ENCODE results near the gene IKZF2.
"Not testable (repeated sequence)": the region's sequence is repeated elsewhere in the genome, so short reads cannot be mapped to it uniquely, and the experiment has no call there.

The IKZF2 gene

GRCh38 chr2:213022987-213023386 is 128.4 kb downstream of the IKZF2 start:
- DNase-seq, result no peak

DNA sequence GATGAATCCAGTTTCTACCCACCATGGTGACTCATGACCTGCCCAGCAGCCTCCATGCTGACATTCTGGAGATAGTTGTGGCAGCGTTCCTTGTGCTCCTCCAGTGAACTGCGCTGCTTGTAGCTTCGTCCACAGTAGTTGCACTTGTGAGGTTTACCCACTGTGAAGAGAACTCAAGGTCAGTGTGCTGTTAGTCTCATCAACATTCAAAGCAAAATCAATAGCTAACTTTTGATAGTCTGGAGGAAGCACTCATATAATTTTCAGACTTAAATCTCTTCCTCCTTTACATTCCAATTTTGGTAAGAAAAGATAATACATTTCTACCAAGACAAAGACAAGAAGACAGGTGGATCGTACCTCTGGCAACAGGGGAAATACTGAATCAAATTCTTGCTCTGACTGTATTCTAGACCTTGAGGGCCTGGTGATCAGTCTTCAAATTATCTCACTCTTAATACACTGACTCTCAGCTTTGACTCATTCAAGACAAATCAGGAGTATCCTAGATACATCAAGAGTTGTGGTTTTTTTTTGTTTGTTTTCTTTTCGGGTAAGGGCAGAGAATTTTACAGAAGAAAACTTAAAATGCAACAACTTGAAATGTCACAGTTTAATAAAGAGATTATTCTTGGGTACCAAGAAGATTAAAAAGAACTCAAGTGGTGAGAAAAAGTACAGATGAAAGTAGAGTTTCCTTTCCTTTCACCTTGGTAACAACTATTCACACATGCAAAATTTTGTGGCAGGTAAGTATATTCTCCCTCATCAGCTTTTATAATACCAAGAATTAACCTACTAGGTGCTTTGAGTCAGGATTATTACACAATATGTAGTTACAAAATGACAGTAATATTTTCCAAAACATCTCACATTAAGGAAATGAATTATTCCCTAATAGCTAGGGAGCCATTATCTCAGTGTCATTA is 129.2 kb downstream of the IKZF2 start:
- DNase-seq, result no peak

DNA sequence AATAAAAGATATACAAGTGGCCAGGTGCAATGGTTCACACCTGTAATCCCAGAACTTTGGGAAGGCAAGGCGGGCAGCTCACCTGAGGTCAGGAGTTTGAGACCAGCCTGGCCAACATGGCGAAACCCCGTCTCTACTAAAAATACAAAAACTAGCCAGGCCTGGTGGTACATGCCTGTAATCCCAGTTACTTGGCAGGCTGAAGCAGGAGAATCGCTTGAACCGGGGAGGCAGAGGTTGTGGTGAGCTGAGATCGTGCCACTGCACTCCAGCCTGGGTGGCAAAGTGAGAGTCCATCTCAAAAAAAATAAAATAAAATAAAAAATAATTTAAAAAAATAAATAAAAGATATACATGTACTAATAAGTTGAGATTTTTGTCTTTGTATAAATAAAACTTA is 130.5 kb downstream of the IKZF2 start:
- DNase-seq, result not testable (repeated sequence)

DNA sequence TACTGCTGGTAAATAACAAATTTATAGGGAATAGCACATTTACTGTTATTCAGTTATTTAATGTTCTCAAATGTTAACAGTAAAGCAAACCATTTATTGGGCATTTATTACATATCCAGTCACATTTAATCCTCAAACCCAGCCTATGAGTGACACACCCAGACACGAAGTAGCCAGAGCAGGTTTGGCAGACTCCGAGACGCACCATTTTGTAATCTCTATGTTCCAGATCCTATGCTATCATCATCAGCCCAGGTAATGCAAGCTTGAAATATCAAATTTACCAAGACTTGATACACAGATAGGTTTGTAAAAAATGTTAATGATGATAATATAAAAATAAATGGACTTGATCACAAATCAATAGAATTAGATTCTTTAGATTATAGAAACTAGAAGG is 131.1 kb downstream of the IKZF2 start:
- DNase-seq, result no peak

DNA sequence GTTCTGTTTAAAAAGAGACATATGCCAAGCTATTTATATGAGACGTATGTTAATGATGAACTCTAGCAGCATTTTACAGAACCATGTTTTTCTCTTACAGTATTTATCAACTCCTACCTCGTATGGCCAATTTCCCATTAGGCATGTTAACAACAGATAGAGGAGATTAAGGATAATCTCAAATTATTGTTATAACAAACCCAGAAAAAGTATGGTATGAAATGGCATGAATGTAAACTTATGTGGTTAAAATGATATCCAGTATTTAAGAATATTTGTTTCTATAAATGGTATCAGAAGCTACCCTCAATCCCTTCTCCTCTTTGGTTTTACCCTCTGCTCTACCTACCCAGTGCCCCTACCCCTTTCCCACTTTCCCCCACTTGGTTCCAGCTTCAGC is 132.0 kb downstream of the IKZF2 start:
- DNase-seq, result no peak

DNA sequence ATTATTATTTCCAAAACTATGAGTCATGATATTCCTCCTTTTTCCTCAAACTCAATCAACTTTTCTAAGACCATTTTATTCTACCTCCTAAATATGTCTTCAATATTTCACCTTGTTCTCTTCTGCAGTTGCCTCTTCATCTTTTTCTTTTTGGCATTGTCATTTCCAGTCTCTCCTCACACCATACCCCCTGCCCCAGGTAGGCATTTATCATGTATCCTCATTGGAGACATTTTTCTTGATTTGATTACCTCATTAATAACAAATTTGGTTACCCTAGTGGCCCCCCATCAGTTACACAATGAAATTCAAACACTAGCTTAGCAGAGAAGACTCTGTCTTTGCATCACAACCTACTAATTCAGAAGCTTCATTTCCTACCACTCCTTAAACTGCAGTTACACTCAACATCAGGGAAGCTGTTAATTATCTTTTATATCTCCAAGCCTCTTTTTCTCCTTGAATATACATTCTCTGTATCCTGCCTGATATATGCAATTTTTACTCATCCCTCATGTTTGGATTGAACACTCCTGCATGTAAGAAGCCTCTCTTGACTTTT is 133.0 kb downstream of the IKZF2 start:
- no peak for DNase-seq

DNA sequence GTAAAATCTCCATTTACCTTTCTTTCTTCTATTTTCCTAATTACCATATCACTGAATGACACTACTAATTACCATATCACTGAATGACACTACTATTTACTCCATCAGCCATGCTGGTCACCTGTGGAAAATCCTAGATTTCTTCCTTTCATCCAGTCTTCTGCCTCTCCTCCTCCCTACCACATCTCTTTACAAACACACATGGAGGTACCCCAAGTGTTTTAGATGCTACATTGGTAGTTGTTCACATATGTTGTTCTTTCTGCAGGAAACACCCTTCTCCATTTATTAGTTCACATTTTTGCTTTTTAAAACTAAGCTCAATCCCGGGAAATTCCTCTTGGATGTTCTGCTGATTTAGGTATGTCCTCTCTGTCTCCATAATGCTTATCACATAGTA is 134.0 kb downstream of the IKZF2 start:
- no peak for DNase-seq

GRCh38 chr2:213016984-213017351 is 134.4 kb downstream of the IKZF2 start:
- no peak for DNase-seq

DNA sequence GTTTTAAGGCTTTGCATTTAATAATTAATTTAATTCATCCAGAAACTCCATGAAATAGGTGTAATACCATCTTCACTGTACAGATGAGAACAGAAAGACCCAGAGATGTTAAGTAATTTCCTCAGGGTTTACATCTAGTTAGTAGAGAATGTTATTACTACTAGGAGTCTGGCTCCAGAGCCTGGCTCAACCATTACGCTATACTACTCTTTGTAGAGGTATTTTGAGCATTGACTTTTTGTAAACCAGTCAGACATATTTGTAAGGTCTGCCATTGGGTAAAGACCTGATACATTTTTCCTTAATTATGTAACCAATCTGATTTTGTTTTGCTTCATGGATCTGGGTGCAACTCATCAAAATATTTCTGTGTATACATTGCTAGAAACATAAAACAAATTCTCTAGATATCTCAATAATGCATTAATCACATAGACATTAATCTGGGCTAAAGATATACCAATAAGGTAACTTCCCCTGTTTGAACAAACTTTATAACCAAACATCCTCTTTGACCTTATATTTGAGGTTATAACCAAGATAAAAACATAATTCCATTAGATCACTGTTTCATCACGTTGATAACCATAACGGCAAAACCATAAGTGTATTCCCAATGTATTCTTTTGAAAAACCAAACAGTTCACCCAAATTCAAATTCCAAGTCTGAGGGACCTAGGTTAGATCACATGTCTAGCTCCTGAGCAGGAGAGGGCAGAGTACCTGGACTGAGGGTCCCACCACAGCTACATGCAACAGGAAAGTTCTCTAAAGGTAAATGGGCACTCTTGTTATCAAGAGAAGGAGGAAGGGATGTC is 135.0 kb downstream of the IKZF2 start:
- no peak for DNase-seq

- no peak for DNase-seq
Measured at GRCh38 chr2:213015387-213016165, 135.8 kb downstream of the IKZF2 start.

GRCh38 chr2:213013979-213014378 is 137.4 kb downstream of the IKZF2 start:
- no peak for DNase-seq

DNA sequence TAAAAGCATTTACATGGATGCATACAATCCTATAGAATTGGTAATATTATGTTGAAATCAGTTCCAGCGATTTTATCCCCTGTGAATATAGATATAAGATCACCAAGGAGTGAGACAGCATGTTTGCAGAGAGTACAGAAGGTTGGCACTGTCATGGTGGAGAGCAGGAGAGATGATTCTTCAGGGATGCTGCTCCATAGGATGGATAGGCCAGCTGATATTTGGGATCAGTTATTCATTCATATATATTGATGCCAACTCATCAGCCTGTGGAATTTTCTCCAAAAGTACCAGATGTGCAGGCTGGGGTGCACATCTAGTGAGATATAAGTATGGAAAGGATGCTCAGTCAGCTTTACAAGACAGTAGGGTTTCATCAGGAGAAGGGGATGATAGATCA is 139.9 kb downstream of the IKZF2 start:
- DNase-seq, result no peak

GRCh38 chr2:213010106-213010779 is 141.2 kb downstream of the IKZF2 start:
- no peak for DNase-seq

DNA sequence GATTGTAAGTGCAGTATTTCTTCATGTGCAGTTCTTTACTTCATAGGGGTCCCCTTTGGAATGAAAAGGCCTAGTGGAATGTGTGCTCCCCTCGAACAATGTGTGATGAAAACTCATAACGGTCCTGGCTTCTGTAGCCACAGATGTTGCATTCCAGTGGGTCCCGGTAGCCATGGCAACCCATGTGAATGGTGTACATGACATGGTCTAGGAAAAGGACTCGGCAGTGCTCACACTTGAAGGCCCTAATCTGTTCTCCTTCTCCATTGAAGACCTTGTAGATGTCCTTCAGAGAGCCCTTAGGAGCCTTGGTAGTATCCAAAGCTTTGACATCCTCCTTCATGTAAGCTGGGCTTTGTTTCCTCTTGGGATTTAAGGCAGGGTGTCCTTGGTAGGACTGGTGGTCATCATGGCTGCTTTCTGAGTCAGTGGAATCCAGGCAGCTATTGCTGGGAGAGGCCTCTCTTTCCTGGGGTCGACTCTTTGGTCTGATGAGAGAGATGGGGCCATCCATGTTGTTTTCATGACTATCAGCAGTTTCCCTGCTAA is 144.0 kb downstream of the IKZF2 start:
- no peak for DNase-seq

DNA sequence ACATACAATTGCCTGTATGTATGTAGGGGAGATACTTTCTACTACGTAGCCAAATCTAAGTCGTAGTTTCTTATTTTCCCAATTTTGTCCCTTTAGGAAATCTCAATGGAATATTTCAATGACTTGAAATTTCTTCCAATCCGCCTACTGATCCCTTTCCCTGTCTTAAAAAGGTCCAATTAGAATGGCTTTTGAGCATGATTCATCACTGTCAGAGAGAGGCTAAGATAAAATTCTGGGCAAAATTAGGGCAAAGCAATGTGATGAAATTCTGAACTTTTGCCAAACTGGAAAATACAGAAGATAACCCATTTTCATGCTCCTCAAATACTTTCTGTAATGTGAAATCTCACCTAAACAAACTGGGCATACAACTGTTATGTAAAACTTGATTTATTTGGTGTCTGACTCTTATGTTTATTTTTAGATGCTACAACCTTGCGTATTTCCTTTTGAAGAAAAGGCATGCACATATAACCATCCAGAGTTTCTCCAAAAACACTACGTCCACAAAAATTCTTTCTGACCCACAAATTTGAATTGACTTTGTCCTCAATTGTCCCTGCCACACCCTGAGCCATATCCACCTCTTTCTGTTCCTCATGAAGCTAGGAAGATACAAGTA is 147.1 kb downstream of the IKZF2 start:
- no peak for DNase-seq

GRCh38 chr2:213002383-213002782 is 149.0 kb downstream of the IKZF2 start:
- DNase-seq, result no peak

GRCh38 chr2:213001297-213001910 is 150.0 kb downstream of the IKZF2 start:
- DNase-seq, result no peak

GRCh38 chr2:212998626-212999359 is 152.6 kb downstream of the IKZF2 start:
- DNase-seq, result no peak

DNA sequence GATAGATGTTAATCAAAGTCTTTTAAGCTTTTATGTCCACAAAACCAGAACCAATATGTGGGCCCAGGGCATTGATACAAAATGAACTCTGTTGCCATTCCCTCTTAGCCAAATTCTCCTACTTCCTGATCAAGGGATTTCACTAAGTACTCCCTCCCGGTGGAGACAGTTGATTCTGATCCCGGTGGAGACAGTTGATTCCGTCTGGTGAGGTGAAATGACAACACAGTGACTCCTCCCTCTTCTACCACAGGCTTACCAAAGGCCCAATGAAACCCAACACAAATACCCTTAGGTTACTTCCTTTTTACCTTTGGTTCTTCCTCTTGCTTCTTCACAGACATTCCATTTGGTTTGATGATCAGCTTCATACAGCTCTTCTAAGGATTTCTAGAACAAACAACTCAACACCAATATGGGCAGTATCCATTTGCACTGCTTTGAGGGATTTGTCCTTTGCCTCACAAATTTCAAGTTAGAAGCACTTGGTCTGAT is 153.8 kb downstream of the IKZF2 start:
- no peak for DNase-seq

DNA sequence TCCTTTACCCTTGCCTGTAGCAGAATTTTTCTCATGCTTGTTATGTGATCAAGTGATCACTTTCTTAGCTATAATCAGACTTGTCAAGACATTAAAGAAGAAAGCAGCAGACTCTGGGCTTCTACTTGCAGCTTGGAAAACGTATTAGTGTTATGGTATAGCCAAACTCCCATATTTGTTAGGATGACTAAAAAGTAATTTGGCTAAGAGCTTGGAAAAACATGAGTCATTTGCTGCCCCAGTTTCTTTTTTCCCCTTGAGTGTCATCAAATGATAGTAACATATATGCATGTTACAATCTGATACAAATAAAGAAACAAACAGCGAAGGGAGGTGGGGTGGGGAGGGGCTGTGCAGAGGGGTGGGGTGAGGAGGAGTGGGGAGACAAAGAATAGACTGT is 155.5 kb downstream of the IKZF2 start:
- no peak for DNase-seq

Measured in effector CD4-positive, alpha-beta T cell (primary cell).